ENCODE data around the gene B4GALNT3.

DNA sequence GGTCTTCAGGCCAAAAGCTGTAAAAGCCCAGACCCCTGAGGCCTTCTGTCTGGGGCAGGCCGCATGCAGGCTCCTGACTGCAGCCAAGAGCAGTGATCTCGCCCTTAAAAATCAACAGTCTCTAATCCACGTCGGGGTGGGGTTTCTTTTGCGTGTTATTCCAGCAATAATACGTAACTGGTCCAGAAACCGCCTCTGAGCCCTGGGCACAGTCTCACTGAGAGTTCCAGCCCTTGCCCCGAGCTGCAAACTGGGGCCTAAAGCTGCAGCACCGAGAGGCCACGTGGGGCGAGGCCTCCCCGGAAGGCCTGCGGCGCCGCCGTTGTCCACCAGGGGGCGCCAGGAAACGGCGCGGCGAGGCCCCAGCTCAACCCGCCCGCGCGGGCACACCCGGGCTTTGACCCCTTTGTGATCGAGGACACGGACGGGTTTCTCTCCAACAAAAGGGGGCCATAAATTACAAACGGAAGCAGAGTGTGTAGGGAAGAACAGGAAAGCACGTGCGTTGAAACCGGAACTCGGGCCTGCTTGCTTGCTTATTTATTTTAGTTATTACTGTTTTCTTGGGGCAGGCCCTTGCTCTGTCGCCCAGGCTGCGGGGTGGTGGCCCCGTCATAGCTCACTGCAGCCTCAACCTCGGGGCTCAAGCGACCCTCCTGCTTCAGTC lies 116.3 kb downstream of the B4GALNT3 start:
- TF ChIP-seq, protein P1, sequence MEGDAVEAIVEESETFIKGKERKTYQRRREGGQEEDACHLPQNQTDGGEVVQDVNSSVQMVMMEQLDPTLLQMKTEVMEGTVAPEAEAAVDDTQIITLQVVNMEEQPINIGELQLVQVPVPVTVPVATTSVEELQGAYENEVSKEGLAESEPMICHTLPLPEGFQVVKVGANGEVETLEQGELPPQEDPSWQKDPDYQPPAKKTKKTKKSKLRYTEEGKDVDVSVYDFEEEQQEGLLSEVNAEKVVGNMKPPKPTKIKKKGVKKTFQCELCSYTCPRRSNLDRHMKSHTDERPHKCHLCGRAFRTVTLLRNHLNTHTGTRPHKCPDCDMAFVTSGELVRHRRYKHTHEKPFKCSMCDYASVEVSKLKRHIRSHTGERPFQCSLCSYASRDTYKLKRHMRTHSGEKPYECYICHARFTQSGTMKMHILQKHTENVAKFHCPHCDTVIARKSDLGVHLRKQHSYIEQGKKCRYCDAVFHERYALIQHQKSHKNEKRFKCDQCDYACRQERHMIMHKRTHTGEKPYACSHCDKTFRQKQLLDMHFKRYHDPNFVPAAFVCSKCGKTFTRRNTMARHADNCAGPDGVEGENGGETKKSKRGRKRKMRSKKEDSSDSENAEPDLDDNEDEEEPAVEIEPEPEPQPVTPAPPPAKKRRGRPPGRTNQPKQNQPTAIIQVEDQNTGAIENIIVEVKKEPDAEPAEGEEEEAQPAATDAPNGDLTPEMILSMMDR (IDR thresholded peaks at IDR 0.05; ENCODE audit: poor library complexity): peak; percentile 98
- TF ChIP-seq EZH2 (IDR thresholded peaks at IDR 0.05; ENCODE audit: borderline replicate concordance): no peak

All from hepatocyte (in vitro differentiated cells).